ENCODE measurements around the gene LMO7. TPM values are rescaled to one million over a fixed set of nuclear protein-coding genes. Genes with fewer than 3 reads are reported as not detected.

The LMO7 gene
- total and polyA plus RNA-seq, 2 of the 4 experiments (the other 2 are of a cell fraction): 266 to 367 TPM

DNA sequence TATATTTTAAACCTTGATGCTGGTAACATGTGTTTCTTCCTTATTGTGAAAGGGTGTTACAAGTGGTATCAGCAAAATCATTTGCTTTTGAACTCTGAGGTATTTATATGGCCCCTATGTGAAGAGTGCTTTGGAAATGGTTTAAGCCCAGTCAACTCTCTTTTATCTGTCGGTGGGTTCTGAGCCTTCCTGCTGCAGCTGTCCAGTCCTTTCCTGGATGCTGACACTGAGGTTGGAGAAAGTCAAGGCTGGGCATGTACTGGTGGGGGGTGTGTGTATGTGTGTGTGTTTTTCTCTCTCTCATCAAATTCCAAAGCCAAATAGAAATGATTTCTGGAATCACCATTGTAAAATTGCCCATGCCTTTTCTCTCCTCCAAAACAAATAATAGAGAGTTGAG, 221.2 kb downstream of the LMO7 start:
- no peak for DNase-seq
- in situ Hi-C loops (cut with MboI; ENCODE audit: low sequenced_read_pairs) (no loop called here), dilution Hi-C loops (cut with HindIII; ENCODE audit: low sequenced_read_pairs, unreplicated experiment) (no loop called here), intact Hi-C loops (cut with micrococcal nuclease) (no loop called here)
- peaks cover 17% of the 10 kb centered on the region for H3K9me1 ChIP-seq (ENCODE audit: insufficient read depth, low read length)
- no peak overlapping the region for H2AFZ ChIP-seq (replicated peaks; ENCODE audit: low read length, poor library complexity)
- H2BK120ac ChIP-seq (ENCODE audit: low read depth, low read length): no peak overlapping the region
- H2AK5ac ChIP-seq (ENCODE audit: low read depth, low read length): no peak overlapping the region
- no peak overlapping the region for H3K4me2 ChIP-seq (ENCODE audit: low read depth, low read length)
- no peak overlapping the region for H3K23ac ChIP-seq (ENCODE audit: low read depth, low read length)
- TF ChIP-seq RFX5 (IDR thresholded peaks at IDR 0.05; ENCODE audit: low read depth, low read length) (no peak), FOS (IDR thresholded peaks at IDR 0.05; ENCODE audit: low read depth, low read length) (no peak), MAZ (IDR thresholded peaks at IDR 0.05; ENCODE audit: borderline replicate concordance, low read depth, low read length) (no peak), RAD21 (IDR thresholded peaks at IDR 0.05; ENCODE audit: low read length) (no peak)
- TF ChIP-seq, protein P1, sequence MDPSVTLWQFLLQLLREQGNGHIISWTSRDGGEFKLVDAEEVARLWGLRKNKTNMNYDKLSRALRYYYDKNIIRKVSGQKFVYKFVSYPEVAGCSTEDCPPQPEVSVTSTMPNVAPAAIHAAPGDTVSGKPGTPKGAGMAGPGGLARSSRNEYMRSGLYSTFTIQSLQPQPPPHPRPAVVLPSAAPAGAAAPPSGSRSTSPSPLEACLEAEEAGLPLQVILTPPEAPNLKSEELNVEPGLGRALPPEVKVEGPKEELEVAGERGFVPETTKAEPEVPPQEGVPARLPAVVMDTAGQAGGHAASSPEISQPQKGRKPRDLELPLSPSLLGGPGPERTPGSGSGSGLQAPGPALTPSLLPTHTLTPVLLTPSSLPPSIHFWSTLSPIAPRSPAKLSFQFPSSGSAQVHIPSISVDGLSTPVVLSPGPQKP (IDR thresholded peaks at IDR 0.05; ENCODE audit: borderline replicate concordance, low read depth, low read length): no peak
- peaks cover 40% of the 10 kb centered on the region; the same call in 1 of the 2 replicates for H4K20me1 ChIP-seq (ENCODE audit: insufficient read depth, low read length)
- no peak overlapping the region for H3K4ac ChIP-seq (ENCODE audit: low read depth, low read length)
- no peak overlapping the region for H3K9ac ChIP-seq (ENCODE audit: low read depth, low read length)
- no peak overlapping the region for H3K4me3 ChIP-seq (ENCODE audit: insufficient read depth, low read depth, low read length)
- H3K9me3 ChIP-seq (ENCODE audit: control insufficient read depth, insufficient read depth, low read length): no peaks in the 10 kb centered on the region
- H2BK5ac ChIP-seq (ENCODE audit: low read depth, low read length, poor library complexity, severe bottlenecking): no peak overlapping the region
- no peak overlapping the region for H2BK20ac ChIP-seq (ENCODE audit: low read depth, low read length)
- H4K91ac ChIP-seq (ENCODE audit: insufficient read depth, low read depth, low read length): no peak overlapping the region; the same call in 1 of the 2 replicates
- H3K27me3 ChIP-seq (ENCODE audit: control insufficient read depth, insufficient read depth, low read length): no peaks in the 10 kb centered on the region
- peaks cover 24 to 62% of the 10 kb centered on the region in 2 experiments for H3K79me1 ChIP-seq (ENCODE audit: low read depth in 1 of 2, low read length in 2 of 2)
- H2AK9ac ChIP-seq (replicated peaks; ENCODE audit: low read depth, low read length, poor library complexity): no peak overlapping the region
- ChIA-PET CTCF (interaction anchor here (0.7 kb wide), 1 partner anchor 11 kb away, joined by 3 read pairs; no protein-coding TSS in a partner anchor), POLR2A (ENCODE audit: unreplicated experiment) (no interaction called here)
- ATAC-seq (ENCODE audit: low read depth): no peak
- H3K36me3 ChIP-seq (ENCODE audit: control insufficient read depth, insufficient read depth, low read length): peaks cover 39% of the 10 kb centered on the region
- no peak overlapping the region for H4K8ac ChIP-seq (ENCODE audit: low read depth in 2 of 2, low read length in 2 of 2)
- WGBS, 2 experiments (ENCODE audit: extremely low coverage in 2 of 2, insufficient read length in 1 of 2): no CpG with 5 or more reads among the region's 1 CpG
- H3K18ac ChIP-seq (ENCODE audit: low read depth, low read length): no peak overlapping the region
- no peak overlapping the region for H4K5ac ChIP-seq (ENCODE audit: low read depth, low read length)
- H3K27ac ChIP-seq (ENCODE audit: insufficient read depth, low read length): no peak overlapping the region
- BruUV-seq (replicated peaks): no TSS peak
- H3K56ac ChIP-seq (ENCODE audit: extremely low read depth, insufficient read depth, low read length): no peak overlapping the region
- peaks cover 10% of the 10 kb centered on the region for H3K4me1 ChIP-seq (ENCODE audit: control insufficient read depth, insufficient read depth, low read length)
- H3K14ac ChIP-seq (replicated peaks; ENCODE audit: low read depth, low read length): no peak overlapping the region
- no peak overlapping the region for H2BK15ac ChIP-seq (ENCODE audit: low read depth, low read length)
